ENCODE data around the gene OR1K1. TPM values are rescaled to one million over a fixed set of nuclear protein-coding genes. Genes with fewer than 3 reads are reported as not detected.

OR1K1 gene
- polyA plus RNA-seq, 2 of the 4 experiments (the other 2 are of a cell fraction): not detected

- H3K27ac ChIP-seq: no peak overlapping the region
- H3K4me1 ChIP-seq: peaks cover 9% of the 10 kb centered on the region; the same call in 1 of the 3 replicates
- ChIA-PET CTCF (interaction anchor here (1.1 kb wide), 1 partner anchor 12 kb away, joined by 3 read pairs; no protein-coding TSS in a partner anchor), POLR2A (no interaction called here)
- no peak for TF ChIP-seq HOXB13 (CRISPR knock-in tag; IDR thresholded peaks at IDR 0.05; ENCODE audit: low read depth)
- TF ChIP-seq HMGXB4 (CRISPR knock-in tag; IDR thresholded peaks at IDR 0.05; ENCODE audit: borderline replicate concordance): no peak
- no peak for TF ChIP-seq FOSL2 (IDR thresholded peaks at IDR 0.05)
- no peak for TF ChIP-seq FOSL2 (CRISPR knock-in tag; IDR thresholded peaks at IDR 0.05)
- no peak for TF ChIP-seq TFCP2L1 (CRISPR knock-in tag; IDR thresholded peaks at IDR 0.05)
- no peak for TF ChIP-seq MYC (IDR thresholded peaks at IDR 0.05; ENCODE audit: borderline replicate concordance, low read length)
- no peak for TF ChIP-seq NPAS2 (CRISPR knock-in tag; IDR thresholded peaks at IDR 0.05; ENCODE audit: borderline replicate concordance)
- no peak for TF ChIP-seq CBX8 (IDR thresholded peaks at IDR 0.05)
- no peak for TF ChIP-seq HOXB5 (CRISPR knock-in tag; IDR thresholded peaks at IDR 0.05)
- no peak for TF ChIP-seq HEYL (CRISPR knock-in tag; IDR thresholded peaks at IDR 0.05)
- TF ChIP-seq HDAC2 (IDR thresholded peaks at IDR 0.05): no peak
- H3K9me3 ChIP-seq: no peaks in the 10 kb centered on the region
- peak in 1 of 2 experiments; percentile 33; a peak in 2 of 6 replicates for ATAC-seq
- no peak for FAIRE-seq
- H3K4me3 ChIP-seq: no peak overlapping the region
- 75% methylated on average over 27 of the region's 28 CpGs for WGBS (ENCODE audit: missing lambda C conversion rate)
- DNase-seq (ENCODE audit: low read depth in 1 of 2, low spot score in 1 of 2): no peak
- H3K4me2 ChIP-seq: no peak overlapping the region
Measured at GRCh38 chr9:122789256-122790046, 10.5 kb upstream of the OR1K1 start.

GRCh38 chr9:122791872-122792669 lies 7.9 kb upstream of the OR1K1 start:
- ChIA-PET POLR2A (no interaction called here), CTCF (interaction anchor here (1.6 kb wide), 1 partner anchor 17 kb away, joined by 8 read pairs; no protein-coding TSS in a partner anchor)
- FAIRE-seq: no peak
- no peak for ATAC-seq
- Histone ChIP-seq H3K9me3 (no peaks in the 10 kb centered on the region), H3K4me2 (no peak overlapping the region), H3K27ac (no peak overlapping the region), H3K4me3 (no peak overlapping the region), H3K4me1 (no peaks in the 10 kb centered on the region)
- TF ChIP-seq CEBPB (IDR thresholded peaks at IDR 0.05): no peak
- no peak for TF ChIP-seq RNF2 (IDR thresholded peaks at IDR 0.05; ENCODE audit: borderline replicate concordance, low read depth)
- peak; percentile 84 for TF ChIP-seq ZC3H11A (IDR thresholded peaks at IDR 0.05)
- no peak for TF ChIP-seq USF2 (IDR thresholded peaks at IDR 0.05)
- TF ChIP-seq BHLHE40 (IDR thresholded peaks at IDR 0.05; ENCODE audit: low read depth, low read length): no peak
- WGBS (ENCODE audit: missing lambda C conversion rate): 38% methylated on average over 5 of the region's 5 CpGs
- DNase-seq (ENCODE audit: low read depth in 1 of 2, low spot score in 1 of 2): no peak

GRCh38 chr9:122797316-122798063 lies 2.4 kb upstream of the OR1K1 start:
- no peak for FAIRE-seq
- 35% methylated on average over 6 of the region's 6 CpGs for WGBS (ENCODE audit: missing lambda C conversion rate)
- no peak for DNase-seq (ENCODE audit: low read depth in 1 of 2, low spot score in 1 of 2)
- no peak overlapping the region for H3K4me3 ChIP-seq
- CTCF ChIA-PET: no interaction called here
- ATAC-seq: peak; percentile 54 to 72; a peak in 5 of 6 replicates
- no peaks in the 10 kb centered on the region for H3K4me1 ChIP-seq
- TF ChIP-seq RAD21 (conservative IDR thresholded peaks at IDR 0.05 in 1 of 2, IDR thresholded peaks at IDR 0.05 in 1 of 2) (peak in 1 of 2 experiments; percentile 28; a peak in 1 of 5 replicates), ZC3H11A (IDR thresholded peaks at IDR 0.05) (no peak)
- no peak overlapping the region for H3K27ac ChIP-seq
- POLR2A ChIA-PET: no interaction called here
- H3K4me2 ChIP-seq: no peak overlapping the region
- no peaks in the 10 kb centered on the region for H3K9me3 ChIP-seq

All from A549 (cell line).